GM03348 (cell line): ENCODE data around the gene RFX5.

ENCODE experiments used
- DNase-seq: peaks from one replicate; pipeline ENCODE4 v3.0.0; 2012; ENCODE audit warnings: low spot score

The RFX5 gene

DNA sequence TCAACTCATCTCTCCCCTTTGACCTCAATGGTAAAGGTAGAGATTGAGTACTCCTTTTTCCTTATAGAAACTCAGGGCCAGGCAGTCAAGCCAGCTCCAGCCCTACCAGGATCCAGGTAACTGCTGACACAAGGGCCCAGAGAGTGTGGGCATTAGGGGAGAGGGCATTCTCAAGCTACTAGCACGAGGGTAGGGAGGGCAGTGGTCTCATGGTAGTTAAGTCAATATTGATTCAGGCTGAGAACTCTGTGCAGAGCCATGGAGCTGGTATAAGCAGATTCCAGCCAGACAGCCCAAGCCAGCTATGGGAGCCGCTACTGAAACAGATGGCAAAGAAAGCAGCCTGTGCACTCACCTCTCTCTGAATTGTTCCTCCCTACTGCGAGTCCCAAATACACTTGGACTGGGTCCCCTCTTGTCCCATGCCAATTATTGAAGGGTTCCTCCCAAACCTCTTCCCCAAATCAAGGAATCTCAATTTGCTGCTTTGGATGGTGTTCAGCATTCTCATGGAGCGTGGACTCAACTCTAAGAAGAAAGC, 22.6 kb downstream of the RFX5 start:
- DNase-seq: no peak

DNA sequence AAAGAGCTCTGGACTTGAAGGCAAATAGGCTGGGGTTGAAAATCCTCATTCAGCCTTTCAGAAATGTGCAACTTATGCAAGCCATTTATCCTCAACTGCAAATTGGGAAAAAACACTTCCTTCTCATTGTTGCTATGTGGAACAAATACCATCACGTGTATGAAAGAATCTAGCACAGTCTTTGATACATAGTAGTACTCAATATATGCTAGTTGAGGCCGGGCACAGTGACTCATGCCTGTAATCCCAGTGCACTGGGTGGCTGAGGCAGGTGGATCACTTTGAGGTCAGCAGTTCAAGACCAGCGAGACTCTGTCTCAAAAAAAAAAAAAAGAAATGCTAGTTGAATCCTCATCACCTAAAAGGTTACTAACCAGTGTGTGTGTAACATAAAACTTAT, 28.1 kb downstream of the RFX5 start:
- no peak for DNase-seq

DNA sequence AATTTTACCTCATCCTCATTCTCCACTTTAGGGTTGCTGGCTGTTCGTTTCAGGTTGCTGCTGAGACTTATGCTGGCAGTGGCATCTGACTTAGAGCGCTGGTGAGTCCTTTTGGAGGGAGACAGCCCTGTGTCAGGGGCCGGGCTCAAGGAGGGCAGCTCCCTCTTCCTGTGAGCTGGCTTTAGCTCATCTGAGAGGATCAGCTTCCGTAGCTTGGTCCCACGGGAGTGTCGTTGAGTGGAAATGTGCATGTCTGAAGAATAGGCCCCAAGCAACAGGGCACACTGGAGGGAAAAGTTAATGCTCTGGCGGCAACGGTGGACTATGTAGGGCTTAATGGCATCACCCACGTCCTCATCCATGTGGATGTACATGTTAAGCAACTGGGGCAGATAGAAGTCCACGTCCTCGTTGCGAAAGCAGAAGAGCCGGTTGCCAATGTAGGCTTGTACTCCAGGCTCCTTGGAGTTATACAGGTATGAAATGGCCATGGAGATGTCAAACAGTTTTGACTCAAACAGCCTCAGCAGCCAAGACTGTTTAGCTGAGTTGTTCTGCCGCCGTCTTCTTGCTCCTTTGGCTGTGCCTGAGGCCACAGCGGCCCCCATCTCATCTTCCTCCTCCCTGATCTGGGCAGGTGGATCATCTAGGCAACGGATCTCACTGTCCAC, 31.4 kb downstream of the RFX5 start:
- no peak for DNase-seq

DNA sequence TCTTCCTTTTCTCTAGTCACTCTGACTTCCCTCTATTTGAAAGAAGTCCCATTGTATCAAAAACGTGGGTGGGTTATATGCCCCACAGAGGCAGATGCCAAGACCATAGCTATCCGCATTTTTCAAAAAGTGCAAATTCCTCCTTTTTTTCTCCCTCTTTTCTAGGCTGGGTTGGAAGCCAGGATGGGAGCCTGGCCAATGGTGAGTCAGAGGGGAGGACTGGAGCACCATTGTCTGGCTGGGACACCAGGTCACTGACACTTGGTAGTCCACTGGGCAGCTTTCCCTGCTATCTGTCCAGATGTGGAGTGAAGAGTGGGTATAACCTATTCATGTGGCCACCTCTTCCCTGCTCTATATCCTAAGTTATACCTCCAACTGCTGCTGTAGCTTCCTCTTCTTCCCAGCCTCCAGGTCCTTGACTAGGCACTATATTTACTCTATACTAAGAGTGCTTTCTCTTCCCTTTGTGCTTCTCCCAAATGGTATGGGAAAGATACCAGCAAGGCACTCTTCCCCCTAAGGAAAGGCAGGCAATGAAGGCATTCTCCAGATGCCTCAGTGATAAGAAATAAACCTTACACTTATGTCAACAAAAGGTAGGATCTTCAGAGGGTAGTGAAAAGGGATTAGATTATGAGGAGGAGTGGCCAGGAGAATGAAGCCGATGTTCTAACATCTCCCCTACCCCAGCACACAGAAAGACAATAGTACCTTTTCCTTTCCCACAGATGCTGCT, 32.7 kb downstream of the RFX5 start:
- DNase-seq: peak; percentile 90

DNA sequence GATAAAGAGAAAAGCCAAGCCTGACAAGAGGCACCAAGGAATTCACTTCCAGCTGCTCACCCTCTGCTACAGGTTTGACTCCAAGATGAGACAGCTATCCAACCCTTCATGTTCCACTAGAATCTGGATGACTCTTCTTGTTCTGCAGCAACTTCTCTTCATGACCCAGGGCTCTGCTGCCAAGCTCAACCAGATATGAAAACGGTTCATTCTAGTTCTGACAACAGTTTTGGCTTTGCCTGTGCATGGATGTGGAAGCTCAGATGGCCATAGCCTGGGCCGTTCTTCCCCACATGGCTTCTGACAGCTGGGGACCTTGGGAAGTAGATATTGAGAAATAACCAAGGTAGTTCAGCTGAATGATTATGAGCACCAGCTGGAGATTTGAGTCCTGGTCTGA, 33.6 kb downstream of the RFX5 start:
- DNase-seq: no peak

DNA sequence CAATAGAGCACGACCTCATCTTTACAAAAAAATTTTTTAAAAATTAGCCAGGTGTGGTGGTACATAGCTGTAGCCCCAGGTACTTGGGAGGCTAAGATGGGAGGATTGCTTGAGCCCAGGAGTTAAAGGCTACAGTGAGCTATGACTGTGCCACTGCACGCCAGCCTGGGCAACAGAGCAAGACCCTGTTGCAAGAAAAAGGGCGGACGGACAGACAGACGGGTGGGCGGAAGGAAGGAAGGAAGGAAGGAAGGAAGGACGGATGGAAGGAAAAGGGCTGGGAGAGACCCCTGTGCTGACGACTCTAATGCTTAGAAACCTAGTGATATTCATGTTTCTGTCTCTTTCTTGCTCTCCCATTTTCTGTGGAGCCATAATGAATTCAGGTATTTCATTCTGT, 34.2 kb downstream of the RFX5 start:
- DNase-seq: no peak

DNA sequence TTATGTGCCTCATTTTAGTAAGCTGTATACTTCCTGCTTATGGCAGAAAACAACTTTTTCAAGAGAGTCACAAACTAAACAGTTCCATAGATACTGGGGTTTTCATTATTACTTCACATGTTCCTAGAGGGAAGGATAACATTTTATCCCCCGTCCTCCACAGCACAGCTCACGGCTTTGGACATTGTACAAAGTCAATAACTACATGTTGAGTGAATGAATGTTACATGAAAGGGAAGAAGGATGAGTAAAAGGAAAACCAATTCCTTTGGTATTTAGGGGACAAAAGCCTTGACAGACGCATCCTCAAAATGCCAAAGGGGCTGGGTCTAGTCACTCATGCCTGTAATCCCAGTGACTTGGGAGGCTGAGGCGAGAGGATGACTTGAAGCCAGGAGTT, 34.6 kb downstream of the RFX5 start:
- no peak for DNase-seq

DNA sequence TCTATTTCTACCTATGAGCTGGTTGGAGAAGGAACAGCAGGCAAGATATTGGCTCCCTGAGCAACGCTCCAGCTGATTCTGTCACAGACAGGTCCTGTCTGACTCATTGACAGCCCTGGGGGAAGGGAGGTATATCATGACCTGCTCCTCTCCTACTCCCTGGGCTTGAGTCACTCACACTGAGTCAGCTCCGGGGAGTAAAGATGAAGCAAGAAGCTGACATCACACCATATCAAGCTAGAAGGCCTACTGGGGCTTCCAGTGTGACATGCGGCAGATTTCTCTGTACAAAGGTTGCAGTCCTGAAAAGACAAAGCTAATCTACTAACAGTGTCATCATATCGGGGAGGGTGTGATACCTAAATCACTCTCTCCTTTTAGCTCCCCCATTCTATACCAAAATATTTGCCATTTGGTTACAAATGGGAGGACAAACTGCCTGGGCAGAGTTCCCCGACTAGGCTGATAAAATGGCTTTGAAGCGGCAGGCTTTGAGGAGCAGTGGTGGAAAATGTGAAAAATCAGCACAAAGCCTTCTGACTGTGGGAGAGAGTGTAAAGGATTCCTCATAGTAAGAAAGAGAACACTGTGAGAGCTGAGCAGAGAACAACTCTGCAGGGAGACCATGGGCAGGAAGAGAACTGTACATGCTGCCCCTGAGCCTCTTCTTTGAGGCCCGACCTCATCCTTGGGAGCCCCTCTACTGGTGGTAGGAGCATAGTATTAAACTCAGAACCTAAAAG, 35.3 kb downstream of the RFX5 start:
- DNase-seq: peak; percentile 95

DNA sequence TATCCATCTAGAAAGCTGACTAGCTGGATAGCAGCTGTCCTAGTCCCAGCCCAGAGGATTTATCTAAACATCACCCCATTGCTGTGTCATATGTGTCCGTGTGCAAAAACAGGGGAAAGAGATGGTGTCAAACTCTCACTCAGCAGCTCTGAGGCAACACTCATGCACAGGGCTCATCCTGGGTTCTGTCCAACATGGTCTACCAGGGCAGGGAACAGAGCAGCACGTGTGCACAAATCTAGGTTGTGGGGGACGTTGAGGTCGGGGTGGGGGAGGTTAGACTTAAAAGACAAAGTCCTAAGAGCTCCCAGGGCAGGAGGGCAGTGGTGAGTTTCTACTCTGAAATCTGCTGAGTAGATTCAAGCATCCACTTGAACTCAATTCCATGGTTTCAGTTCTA, 36.0 kb downstream of the RFX5 start:
- DNase-seq: no peak

DNA sequence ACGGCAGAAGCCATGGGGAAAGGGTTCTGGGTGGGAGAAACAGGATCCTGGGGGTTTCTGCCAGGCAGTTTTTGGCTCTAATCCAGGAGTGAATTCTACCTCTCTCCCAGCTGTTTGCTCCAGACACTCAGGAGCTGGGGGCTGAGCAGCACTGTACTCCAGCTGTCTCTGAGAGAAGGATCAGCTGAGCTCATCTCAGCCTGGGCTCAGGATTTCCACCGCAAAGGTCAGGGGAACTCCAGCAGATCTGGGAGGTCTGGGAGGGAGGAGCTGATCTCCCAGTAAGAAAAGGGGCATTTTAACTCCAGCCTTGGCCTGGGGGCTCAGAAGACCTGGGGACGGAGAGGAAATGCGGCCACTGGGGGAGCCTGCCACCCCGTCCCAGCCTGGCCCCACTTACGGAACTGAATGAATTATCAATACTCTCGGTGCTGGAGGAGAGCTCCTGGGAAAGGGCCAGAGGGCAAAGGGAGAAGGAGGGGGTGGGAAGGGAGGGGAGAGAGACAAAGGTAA, 37.2 kb downstream of the RFX5 start:
- DNase-seq: peak; percentile 24

DNA sequence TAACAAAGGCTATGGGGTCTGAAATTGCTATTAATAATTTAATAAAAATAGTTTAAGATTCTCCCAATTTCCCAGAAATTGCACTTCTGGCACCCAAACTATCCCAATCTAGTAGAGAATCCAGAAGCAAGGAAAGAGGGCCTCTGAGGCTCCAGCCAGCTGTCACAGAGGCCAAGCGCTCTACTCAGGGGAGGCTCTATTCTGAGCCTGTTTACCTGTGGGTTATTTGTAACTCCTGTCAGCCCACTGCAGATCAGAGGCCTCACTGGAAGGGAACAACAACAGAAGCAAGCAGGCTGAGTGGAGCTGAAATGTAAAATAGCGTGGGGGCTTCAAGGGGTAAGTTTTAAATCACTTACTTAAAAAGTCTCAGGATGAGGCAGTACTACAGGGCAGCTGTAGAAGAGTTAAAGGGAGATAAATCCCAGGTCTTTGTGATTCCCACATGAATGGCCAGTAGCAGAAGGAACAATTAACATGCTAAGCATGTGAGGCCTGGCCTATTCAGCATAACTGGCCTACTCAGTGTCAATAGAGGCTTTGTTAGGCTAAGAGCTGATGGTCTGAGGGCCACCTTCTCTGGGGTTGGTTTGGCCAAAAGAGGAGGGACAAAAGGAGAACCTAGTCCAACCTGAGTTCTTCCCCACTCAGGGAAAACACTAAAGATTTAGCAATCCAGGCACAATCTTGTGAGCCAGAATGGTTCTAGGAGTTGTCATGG, 52.1 kb downstream of the RFX5 start:
- DNase-seq: no peak

DNA sequence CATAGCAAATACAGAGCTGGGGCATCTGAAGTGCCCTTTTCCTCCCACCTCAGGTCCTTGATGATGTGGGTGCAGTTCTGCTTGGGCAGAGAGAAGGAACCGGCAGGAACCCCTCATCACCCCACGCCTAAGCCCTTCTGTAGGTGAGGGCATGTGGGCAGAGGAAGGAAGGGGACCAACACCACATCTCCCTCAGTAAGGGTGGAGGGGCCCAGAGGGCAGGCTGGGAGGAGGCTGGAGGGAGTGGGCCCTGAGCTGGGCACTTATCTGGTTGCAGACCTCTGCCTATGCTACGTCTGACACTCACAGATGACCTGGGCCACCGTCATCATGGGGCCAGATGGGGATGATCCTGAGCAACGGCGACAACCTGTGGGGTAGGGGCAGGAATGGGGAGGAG, 54.0 kb downstream of the RFX5 start:
- no peak for DNase-seq

DNA sequence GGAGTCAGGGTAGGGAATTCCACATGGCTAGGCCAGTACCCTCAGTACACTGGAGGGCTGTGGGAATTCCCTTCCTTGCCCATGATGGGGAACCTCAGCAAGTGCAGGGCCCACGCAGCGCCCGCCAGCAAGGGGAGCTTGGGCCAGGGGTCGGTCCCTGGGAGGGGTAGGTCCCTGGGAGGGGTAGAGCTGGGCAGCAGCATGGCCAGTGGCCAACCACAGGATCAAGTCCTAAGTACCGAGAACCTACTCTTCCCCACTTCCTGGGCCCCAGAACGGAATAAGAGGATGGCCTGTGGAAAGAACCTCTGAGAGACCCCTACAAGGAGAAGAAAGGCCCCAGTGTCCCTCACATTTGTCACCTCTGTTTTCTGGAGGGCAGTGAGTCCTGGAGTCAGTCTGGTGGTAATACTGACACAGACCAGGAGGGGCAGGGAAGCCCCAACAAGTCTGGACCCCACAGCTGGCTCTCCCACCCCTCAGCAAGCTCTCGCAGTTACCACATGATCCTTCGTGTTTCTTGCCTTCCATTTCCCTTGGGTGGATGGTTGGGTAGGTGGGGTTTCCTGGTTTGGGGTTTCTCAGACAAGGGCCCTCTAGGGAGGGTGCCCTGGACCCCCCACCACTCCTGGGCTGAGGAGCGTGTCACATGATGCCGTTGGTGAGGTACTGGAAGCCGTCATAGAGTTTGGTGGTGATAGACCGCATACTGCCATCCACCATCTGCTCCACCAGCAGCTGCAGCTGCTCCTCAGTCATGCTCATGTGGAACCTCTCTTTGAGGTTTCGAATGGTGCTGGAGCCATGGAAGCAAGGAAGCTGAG, 54.6 kb downstream of the RFX5 start:
- DNase-seq: no peak

DNA sequence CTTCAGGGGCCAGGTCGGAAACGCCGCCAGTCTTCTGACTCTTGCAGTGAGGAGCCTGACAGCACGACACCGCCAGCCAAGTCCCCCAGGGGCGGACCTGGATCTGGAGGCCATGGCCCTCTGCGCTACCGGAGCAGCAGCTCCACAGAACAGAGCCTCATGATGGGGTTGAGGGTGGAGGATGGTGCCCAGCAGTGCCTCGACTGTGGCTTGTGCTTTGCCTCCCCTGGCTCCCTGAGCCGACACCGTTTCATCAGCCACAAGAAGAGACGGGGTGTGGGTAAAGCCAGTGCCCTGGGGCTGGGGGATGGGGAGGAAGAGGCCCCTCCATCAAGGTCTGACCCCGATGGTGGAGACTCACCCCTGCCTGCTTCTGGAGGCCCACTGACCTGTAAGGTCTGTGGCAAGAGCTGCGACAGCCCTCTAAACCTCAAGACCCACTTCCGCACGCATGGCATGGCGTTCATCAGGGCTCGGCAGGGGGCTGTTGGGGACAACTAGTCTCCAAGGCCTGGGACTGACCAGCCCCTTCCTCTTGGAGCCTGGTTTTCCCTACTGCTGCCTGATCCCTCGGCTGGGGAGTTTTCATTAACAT, 56.2 kb downstream of the RFX5 start:
- DNase-seq: no peak
